ENCODE measurements around the gene KRTAP5-4.
"Not testable (repeated sequence)": the region's sequence is repeated elsewhere in the genome, so short reads cannot be mapped to it uniquely, and the experiment has no call there.

The KRTAP5-4 gene

GRCh38 chr11:1653541-1654387 lies 31.8 kb upstream of the KRTAP5-4 start:
- no peak for DNase-seq (ENCODE audit: low read depth in 4 of 4, low spot score in 1 of 4)

GRCh38 chr11:1652771-1653540 lies 31.0 kb upstream of the KRTAP5-4 start:
- DNase-seq (ENCODE audit: low read depth in 4 of 4, low spot score in 1 of 4): peak; percentile 55 to 79 (median 66)

GRCh38 chr11:1652442-1652770 lies 30.5 kb upstream of the KRTAP5-4 start:
- DNase-seq (ENCODE audit: low read depth in 4 of 4, low spot score in 1 of 4): no peak

GRCh38 chr11:1652026-1652425 lies 30.1 kb upstream of the KRTAP5-4 start:
- DNase-seq (ENCODE audit: low read depth in 4 of 4, low spot score in 1 of 4): no peak

DNA sequence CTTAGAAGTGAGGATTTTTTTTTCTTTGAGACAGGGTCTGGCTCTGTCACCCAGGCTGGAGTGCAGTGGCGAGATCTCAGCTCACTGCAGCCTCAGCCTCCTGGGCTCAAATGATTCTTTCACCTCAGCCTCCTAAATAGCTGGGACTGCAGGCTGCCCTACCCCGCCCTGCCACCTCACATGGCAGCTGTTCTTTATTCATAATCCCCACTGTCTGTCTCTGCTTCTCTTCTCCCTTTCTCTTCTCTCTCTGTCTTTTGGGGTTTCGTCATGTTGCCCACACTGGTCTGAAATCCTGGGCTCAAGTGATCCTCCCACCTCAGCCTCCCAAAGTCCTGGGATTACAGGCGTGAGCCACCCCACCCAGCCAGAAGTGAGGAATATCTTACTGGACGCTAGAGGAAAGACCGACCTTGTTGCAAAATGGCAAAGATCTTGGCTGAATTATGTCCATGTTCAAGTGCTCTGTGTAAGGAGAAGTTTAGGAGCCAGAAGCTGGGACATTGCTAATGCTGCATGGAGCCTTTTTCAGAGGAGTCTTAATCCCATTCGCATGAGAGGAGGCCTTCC lies 29.6 kb upstream of the KRTAP5-4 start:
- no peak for DNase-seq (ENCODE audit: low read depth in 4 of 4, low spot score in 1 of 4)

GRCh38 chr11:1650918-1651262 lies 29.0 kb upstream of the KRTAP5-4 start:
- no peak for DNase-seq (ENCODE audit: low read depth in 4 of 4, low spot score in 1 of 4)

GRCh38 chr11:1650034-1650917 lies 28.3 kb upstream of the KRTAP5-4 start:
- no peak for DNase-seq (ENCODE audit: low read depth in 4 of 4, low spot score in 1 of 4)

GRCh38 chr11:1648653-1649420 lies 26.9 kb upstream of the KRTAP5-4 start:
- DNase-seq (ENCODE audit: low read depth in 4 of 4, low spot score in 1 of 4): no peak

DNA sequence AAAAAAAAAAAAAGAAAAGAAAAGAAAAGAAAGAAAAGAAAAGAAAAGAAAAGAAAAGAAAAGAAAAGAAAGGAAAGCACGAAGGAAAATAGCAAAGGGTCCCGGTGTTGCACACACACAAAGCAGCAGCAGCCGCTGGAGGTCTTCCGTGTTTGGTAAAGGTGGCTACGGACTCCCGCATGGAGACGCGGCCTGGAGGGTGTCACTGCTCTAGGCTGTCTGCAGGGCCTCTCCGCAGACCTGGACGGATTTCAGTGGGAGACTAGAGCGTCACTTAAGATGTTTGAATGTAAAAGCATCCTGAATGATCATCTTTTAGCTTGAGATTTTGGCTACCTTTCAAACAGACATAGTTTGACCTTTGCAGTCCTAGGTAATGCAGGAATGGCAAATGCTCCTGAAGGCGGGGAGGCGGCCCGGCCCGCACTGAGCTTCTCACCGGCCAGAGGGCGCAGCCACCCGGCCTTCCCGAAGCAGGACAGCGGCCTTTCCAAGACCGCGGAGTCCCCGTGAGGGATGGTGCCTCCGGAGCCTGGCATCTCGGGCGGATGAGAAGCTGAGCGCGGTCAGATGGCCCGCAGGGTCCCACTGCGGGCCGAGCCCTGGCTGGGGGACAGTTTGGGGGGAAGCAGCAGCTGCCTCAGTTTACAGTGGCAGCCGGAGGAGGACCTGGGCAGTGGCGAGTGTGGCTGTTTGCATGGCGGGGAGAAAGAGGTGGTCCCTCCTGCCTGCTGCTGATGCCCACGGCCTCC lies 26.1 kb upstream of the KRTAP5-4 start:
- no peak for DNase-seq (ENCODE audit: low read depth in 4 of 4, low spot score in 1 of 4)

DNA sequence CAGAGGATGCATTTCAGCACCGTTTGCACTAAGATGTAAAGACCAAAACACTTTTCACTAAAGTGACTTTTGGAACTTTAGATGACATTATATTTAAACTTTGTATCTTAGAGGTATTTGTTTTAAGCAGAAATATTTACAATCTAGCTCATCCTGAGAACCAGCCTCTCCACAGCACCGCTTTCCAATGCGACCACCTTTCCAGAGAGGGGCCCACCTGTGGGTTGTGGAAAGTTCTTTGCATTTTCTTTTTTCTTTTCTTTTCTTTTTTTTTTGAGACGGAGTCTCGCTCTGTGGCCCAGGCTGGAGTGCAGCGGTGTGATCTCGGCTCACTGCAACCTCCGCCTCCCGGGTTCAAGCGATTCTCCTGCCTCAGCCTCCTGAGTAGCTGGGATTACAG lies 24.6 kb upstream of the KRTAP5-4 start:
- not testable (repeated sequence) for DNase-seq (ENCODE audit: low read depth in 4 of 4, low spot score in 1 of 4)

- no peak for DNase-seq (ENCODE audit: low read depth in 4 of 4, low spot score in 1 of 4)
These were observed 23.5 kb upstream of the KRTAP5-4 start for GRCh38 chr11:1645357-1645821.

- DNase-seq (ENCODE audit: low read depth in 4 of 4, low spot score in 1 of 4): no peak
These were observed 22.8 kb upstream of the KRTAP5-4 start for GRCh38 chr11:1644601-1645356.

DNA sequence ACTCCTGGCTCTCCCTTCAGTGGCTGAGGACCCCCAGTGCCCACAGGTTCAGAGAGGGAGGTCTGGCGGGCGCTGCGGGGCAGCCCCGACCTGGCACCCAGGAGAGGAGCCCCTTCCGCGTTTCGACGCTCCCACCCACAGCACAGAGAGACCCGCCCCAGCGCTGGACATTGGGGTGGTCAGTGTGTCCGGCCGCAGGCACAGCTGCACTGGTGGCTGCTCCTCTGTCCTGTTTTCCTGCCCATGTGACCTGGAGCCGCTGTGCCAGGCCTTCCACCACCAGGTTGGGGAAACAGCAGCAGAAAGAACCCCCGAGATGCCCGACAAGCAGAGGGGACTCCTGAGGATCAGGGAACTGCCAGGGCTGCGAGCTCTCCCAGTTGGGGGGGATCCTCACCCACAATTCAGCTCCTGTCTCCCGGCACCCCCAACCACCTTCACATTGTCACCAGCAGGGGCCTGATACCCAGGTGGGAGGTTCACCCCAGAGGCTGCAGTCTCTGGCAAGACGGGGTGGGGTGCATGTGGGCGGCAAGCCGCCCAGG lies 21.3 kb upstream of the KRTAP5-4 start:
- no peak for DNase-seq (ENCODE audit: low read depth in 4 of 4, low spot score in 1 of 4)

GRCh38 chr11:1642288-1643145 lies 20.6 kb upstream of the KRTAP5-4 start:
- DNase-seq (ENCODE audit: low read depth in 4 of 4, low spot score in 1 of 4): no peak

DNA sequence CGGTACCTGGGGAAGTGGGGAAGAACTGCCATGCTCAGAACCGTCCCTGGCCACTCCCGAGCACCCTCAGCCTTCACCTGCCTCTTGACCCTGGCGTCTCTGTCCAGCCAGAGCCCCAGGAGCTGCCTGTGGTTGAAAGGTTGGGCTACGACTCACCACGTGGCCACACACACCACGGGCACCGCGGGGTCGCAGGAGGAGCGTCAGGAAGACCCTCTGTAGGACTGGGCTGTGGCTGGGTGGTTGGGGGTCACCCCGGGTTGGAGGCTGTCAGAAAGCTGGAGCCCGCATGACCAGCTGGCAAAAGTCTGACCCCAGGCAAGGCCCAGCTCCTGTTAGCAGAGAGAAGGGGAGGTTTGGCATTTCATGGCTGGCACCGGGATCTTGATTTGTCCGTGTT lies 19.2 kb upstream of the KRTAP5-4 start:
- DNase-seq (ENCODE audit: low read depth in 4 of 4, low spot score in 1 of 4): no peak

DNA sequence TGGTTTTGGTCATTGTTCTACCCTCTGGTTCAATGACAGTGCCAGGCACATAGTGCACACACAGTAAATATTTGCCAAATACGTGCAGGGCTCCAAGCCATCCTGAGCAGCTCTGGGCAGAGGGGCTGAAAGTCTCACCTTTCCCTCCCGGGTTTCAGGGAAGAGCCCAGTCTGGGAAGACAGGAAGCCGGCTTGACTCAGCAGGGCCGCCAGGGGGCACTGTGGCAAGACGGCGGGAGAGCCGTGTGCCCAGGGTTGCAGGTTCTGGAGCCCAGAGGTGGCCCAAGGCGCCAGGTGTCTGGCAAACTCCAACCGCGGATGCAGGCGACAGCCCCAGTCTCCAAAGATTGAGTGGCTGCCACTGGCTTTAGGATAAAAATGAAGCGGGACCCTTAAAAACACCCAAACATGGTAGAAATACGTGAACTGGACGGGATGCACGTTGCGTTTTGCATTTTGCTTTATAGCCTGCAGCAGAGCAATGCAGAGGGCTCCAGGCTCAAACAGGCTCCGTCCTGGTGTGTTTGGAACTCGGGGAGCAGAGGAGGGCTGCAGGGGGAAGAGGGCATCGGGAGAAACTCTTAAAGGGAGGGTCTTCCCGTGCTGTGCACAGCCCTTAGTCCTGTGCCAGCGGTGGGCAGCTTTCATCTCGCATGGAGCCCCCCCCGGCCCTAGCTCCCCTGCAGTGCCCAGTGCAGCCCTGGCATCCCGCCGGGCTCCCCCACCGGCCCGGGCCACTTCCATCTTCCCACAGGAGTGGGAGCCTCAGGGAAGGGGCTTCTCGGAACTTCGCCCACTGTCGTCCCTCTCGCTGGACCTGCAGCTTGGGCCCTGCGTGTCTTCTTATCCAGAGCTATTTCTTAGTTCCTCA lies 18.4 kb upstream of the KRTAP5-4 start:
- DNase-seq (ENCODE audit: low read depth in 4 of 4, low spot score in 1 of 4): no peak

DNA sequence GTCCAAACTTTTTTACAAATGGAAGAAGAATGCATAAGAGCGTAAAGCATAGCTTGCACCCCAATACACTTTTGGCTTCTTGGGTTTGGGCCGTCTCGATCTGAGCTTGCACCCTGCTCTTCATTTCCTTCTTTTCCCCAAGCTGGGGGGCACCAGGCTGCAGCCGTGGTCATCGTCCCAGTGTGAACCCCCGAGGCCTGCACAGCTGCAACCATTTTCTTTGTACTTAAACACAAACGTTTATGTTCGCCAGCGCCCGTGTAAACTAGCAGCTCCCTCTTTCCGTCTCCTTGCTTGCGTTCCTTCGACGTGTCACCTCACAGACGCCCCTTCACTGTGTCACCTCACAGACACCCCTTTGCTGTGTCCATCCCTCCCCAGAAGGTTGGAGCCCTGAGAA lies 17.7 kb upstream of the KRTAP5-4 start:
- no peak for DNase-seq (ENCODE audit: low read depth in 4 of 4, low spot score in 1 of 4)
